HG02870 (cell line): ENCODE results near the gene TAX1BP3.

Experiments used
- ATAC-seq: cut with Tn5 transposase; IDR thresholded peaks from one replicate; pipeline ENCODE4 v1.9.1; 2021; ENCODE audit warnings: mild to moderate bottlenecking, moderate library complexity; ENCODE audit not compliant: unreplicated experiment

TAX1BP3 gene

GRCh38 chr17:3688852-3689261 is 20.5 kb upstream of the TAX1BP3 start:
- ATAC-seq = no peak

GRCh38 chr17:3688027-3688553 is 19.7 kb upstream of the TAX1BP3 start:
- ATAC-seq = no peak

GRCh38 chr17:3685174-3685573 is 16.8 kb upstream of the TAX1BP3 start:
- ATAC-seq = no peak

GRCh38 chr17:3683054-3683511 is 14.7 kb upstream of the TAX1BP3 start:
- peak; percentile 50 for ATAC-seq

- ATAC-seq = no peak
Observed at GRCh38 chr17:3682033-3682432, 13.7 kb upstream of the TAX1BP3 start.

GRCh38 chr17:3681565-3681964 is 13.2 kb upstream of the TAX1BP3 start:
- no peak for ATAC-seq

- ATAC-seq = no peak
Observed at GRCh38 chr17:3681057-3681456, 12.7 kb upstream of the TAX1BP3 start.

GRCh38 chr17:3679531-3680126 is 11.3 kb upstream of the TAX1BP3 start:
- no peak for ATAC-seq

- ATAC-seq = no peak
Observed at GRCh38 chr17:3678821-3679530, 10.6 kb upstream of the TAX1BP3 start.

GRCh38 chr17:3678095-3678820 is 9.9 kb upstream of the TAX1BP3 start:
- ATAC-seq = no peak

- ATAC-seq = no peak
Observed at GRCh38 chr17:3675886-3676285, 7.5 kb upstream of the TAX1BP3 start.

- ATAC-seq = no peak
Observed at GRCh38 chr17:3672571-3672970, 4.2 kb upstream of the TAX1BP3 start.

GRCh38 chr17:3669548-3669947 is 1.2 kb upstream of the TAX1BP3 start:
- no peak for ATAC-seq

- ATAC-seq = no peak
Observed at GRCh38 chr17:3669085-3669347, 638 bp upstream of the TAX1BP3 start.

GRCh38 chr17:3667366-3668278 is 756 bp downstream of the TAX1BP3 start:
- peak; percentile 1 for ATAC-seq

- no peak for ATAC-seq
Observed at GRCh38 chr17:3666516-3666915, 1.9 kb downstream of the TAX1BP3 start.

- ATAC-seq = no peak
Observed at GRCh38 chr17:3665834-3666233, 2.5 kb downstream of the TAX1BP3 start.

GRCh38 chr17:3663102-3664011 is 5.0 kb downstream of the TAX1BP3 start:
- ATAC-seq = no peak

GRCh38 chr17:3660311-3660891 is 8.0 kb downstream of the TAX1BP3 start:
- no peak for ATAC-seq
